ENCODE results near the gene LGALSL.
"Not testable (repeated sequence)": the region's sequence is repeated elsewhere in the genome, so short reads cannot be mapped to it uniquely, and the experiment has no call there.

LGALSL gene

DNA sequence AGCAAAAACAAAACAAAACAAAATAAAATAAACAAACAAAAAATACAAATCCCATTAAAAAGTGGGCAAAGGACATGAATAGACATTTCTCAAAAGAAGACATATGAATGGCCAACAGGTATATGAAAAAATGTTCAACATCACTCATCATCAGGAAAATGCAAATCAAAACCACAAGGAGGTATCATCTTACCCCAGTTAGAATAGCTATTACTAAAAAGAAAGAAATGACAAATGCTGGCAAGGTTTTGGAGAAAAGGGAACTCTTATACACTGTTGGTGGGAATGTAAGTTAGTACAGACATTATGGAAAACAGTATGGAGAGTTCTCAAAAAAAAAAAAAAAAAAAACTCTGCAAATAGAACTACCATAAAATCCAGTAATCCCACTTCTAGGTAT lies 8.0 kb upstream of the LGALSL start:
- not testable (repeated sequence) for DNase-seq

DNA sequence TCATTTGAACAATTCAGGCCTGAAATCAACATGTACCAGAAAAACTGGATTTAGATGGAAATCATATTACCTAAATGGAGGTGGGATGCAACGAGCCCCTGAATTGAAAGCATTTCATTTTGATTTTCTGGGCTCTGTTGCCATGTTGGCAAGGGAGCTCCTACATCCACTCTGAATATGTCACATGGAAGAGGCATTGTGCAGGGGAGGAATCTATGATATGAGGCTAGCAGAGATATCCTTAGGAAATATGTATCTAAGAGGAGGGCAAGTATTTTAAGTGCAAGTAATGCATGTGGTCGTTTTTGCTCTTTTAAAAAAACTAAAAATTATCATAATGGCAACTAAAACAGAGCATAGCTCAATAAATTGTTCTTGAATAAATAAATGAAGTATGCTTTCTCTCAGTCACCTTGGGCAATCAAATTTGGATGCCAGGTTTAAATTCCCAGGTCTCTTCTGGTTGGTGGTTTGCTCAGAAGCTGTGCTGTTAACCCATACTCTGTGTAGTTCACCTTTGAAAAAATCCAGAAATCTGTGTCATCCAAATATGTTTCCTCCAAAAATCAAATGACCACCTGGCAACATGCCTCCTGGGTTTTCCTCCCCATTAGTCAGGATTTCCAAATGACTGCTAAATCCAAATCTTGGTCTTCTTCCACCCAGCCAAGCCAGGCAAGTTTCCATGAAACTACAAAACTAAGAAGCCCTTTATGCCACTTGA lies 6.5 kb upstream of the LGALSL start:
- DNase-seq, result no peak

DNA sequence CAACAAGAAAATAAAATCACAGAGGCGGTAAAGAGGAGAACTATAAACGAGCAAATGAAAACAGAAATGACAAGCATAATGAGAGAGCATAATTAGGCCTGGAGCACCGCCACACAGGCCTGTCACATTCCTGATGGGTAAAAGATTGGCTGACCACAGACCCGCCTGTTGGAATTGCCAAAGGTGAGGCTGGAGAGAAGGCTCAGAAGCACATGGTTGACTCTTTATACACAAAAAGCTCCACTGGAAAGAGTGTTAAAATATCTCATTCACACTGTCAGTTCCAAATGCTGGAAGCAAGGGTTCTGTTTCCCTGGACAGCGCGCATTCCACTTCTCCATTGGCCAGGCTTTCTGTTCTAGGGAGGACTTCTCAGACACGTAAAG lies 5.9 kb upstream of the LGALSL start:
- no peak for DNase-seq

DNA sequence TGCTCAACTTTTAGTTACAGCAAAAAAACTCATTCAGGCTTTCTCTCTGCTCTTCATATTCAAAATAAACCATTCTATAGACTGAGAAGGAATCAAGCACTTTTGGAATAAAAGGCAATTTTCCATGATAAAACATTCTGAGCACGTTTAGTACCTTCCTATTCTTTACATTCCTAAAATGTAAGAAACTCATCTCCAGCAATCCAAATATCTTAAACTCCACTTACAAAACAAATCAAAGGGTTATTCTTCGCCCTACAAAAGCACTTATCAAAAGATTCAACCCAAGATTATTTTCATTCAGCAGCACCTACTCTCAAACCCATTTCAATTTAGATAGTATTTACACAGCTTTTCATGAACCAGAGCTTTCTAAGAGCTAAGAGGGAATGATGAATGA lies 2.9 kb upstream of the LGALSL start:
- DNase-seq, result no peak

GRCh38 chr2:64454386-64455332 lies 697 bp downstream of the LGALSL start:
- no peak for DNase-seq

DNA sequence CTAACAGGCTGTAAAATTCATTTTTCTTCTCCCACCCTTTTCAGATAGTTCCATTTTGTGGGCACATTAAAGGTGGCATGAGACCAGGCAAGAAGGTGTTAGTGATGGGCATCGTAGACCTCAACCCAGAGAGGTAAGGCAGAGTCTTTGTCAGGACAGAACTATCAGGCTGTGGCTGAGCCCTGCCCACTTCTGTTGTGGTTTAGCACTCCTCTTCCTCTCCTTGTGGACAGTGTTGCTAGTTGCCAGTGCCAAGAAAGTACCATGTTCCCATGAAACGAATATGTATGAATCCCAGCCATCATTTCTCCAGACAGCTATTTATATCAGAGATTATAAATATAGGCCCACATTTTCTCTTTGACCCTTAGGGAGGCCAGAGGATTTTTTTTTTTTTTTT lies 1.6 kb downstream of the LGALSL start:
- DNase-seq, result peak; percentile 34

DNA sequence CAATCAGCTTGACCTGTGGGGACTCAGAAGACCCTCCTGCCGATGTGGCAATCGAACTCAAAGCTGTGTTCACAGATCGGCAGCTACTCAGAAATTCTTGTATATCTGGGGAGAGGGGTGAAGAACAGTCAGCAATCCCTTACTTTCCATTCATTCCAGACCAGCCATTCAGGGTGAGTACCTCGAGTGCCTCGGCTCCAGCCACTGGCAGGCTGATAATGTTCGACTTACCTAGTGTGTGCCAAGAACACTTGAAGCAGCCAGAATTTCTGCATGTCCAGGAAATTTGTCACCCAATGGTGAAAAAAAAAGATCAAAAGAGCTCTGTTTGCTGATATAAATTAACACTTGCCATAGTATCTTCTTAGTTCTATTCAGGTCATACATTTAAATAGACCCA lies 2.3 kb downstream of the LGALSL start:
- DNase-seq, result no peak

GRCh38 chr2:64457524-64457923 lies 3.6 kb downstream of the LGALSL start:
- no peak for DNase-seq

- DNase-seq, result no peak
Measured at GRCh38 chr2:64459575-64459974, 5.6 kb downstream of the LGALSL start.

GRCh38 chr2:64460330-64460729 lies 6.4 kb downstream of the LGALSL start:
- no peak for DNase-seq

GRCh38 chr2:64461271-64462058 lies 7.5 kb downstream of the LGALSL start:
- DNase-seq, result no peak

- DNase-seq, result no peak
Measured at GRCh38 chr2:64462171-64462570, 8.2 kb downstream of the LGALSL start.

DNA sequence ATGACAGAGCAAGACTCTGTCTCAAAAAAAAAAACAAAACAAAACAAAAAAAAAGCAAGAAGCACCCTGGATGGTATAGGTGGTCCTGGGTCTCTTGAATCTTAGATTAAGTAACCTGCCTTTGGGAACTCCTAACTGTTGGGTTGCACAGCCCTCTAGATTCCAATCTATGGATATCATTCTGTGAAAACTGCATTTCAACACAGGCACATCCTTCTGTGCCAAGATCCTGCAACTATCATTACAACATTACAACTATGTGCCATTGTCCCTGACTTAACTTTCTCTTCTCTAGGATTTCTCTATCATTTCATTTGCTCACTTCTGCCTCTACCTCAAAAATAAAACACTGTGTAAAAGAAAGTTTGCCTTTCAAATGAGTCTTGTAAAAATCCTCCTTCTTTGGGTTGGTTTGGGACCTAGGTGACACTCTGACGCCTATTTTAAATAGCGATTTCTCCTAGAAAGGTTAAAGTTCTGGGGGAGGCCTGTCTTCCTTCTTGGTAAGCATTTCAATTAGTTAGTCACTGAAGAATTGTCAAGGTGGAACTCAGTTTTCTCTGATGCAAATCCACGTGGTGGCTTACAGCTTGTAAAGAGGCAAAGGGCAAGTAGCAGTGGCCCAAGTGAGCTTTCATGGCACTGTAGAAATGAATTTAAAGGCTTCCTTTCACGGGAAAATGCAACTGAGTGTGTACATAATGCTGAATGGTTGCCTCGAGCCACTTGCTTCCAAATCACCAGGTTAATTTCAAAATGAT lies 9.2 kb downstream of the LGALSL start:
- no peak for DNase-seq

GRCh38 chr2:64463781-64464180 lies 9.8 kb downstream of the LGALSL start:
- no peak for DNase-seq

- no peak for DNase-seq
Measured at GRCh38 chr2:64466478-64467085, 12.6 kb downstream of the LGALSL start.

DNA sequence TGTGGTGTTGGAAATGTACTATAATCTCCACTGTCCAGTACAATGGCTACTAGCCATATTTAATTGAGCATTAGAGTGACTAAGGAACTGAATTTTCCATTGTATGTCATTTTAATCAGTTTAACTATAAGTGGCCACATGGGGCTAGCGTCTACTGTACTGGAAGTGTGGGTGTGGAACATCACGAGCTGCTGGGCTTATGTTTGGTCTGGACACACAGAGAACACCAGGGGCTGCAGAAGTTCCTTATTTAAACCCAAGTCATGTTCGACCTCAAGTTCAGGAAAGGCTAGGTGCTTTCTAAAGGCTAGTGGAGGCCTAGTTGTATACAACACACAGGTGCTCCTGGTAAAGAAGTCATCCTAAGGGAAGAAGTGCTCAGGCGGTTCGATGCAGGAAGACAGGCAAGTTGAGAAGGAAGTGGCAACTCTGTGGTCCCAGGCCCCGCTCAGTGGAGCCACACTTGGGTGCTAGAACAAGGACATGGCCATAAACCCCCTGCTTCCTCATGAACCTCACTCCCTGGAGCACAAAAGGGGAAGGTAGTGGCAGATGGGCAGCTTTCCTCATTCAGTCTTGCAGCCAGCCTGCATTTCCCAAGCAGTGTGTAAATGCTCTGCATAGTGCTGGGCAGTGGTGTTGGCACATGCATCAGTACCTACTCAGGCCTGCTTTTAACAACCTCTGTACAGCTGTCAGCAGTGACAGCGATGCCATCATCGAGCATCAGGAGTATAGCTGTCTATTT lies 13.3 kb downstream of the LGALSL start:
- DNase-seq, result no peak

GRCh38 chr2:64469261-64469660 lies 15.3 kb downstream of the LGALSL start:
- no peak for DNase-seq

DNA sequence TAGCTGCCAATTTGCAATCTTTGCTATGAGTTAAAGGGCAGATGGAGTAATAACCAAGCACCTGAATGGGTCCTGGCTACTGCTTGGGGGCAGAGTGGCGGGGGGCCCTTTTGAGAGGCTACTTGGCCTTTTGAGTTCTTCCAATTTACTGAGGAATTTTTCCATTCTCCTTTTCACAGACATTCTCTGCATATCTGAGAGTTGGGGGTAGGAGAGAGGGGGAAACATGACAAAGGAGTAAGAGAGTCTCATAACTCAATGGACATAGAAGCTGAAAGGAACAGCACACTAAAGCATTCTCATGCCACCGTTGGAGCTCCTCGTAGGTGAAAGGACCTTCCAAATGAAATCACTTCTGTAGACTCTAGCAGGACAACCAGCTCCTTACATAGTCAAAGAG lies 16.1 kb downstream of the LGALSL start:
- DNase-seq, result no peak

DNA sequence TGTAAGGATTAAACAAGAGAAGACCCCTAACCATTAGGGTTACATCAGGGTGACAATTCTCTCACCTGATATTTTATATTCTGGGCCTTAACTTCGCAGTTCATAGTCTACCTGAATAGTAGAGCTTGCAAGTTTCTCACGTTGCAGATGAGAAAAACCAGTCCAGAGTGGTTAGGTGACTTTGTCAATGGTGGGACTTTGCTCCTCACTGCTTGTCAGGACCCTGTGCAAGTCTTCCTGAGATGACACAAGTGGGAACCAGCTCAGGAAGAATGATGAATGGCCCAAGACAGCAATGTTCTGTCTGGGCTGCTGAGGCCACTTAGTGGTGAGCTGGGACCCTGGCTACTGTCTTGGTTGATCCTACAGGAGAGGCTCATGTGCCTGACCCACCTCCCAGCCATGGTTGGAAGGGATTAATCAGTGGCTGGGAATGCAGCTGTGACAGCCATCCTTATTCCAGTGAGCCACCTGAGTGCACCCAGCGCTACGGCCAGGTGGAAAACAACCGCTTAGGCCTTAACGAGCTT lies 16.9 kb downstream of the LGALSL start:
- no peak for DNase-seq

DNA sequence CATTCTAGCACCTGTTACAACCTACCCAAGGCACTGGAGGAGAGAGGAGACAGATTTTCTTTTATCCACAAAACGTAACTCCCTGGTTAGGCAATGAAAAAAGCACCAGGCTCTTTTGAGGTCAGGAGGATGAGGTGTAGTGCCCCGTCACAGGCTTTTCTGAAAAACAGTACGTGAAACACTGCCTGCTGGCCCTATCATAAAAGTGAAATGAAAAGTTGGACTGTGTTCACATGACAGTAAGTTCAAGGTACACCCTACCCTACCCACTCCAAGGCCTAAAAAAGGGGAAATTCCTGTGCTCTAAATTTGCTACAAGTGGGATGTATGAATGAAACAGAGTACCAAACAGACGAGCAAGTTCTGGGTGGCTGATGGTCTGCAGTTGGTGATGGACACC lies 17.6 kb downstream of the LGALSL start:
- no peak for DNase-seq

- no peak for DNase-seq
Measured at GRCh38 chr2:64472881-64473280, 18.9 kb downstream of the LGALSL start.
